Smooth muscle cell (in vitro differentiated cells): ENCODE results near the gene SNX18. TPM values are rescaled to one million over a fixed set of nuclear protein-coding genes. Genes with fewer than 3 reads are reported as not detected.
"Not testable (repeated sequence)": the region's sequence is repeated elsewhere in the genome, so short reads cannot be mapped to it uniquely, and the experiment has no call there.

Experiments
- DNase-seq: peaks from one replicate; lab custom pipeline; 2025; ENCODE audit not compliant: unreplicated experiment; lab: John Stamatoyannopoulos, UW
- H2AFZ ChIP-seq: fragments of 200-600 bp; sonication (generic); 2 replicates; pipeline ENCODE4 v1.6.0; 2016; ENCODE audit warnings: antibody characterized with exemption, low read depth, mild to moderate bottlenecking
- H3F3A ChIP-seq: fragments of 200-600 bp; sonication (generic); 2 replicates; pipeline ENCODE4 v1.6.0; 2017; ENCODE audit warnings: antibody characterized with exemption, low read depth
- H3K27ac ChIP-seq: fragments of 200-600 bp; sonication (generic); 2 replicates; pipeline ENCODE4 v1.5.1; 2016; ENCODE audit warnings: low read depth, mild to moderate bottlenecking
- H3K27me3 ChIP-seq: fragments of 200-600 bp; sonication (generic); 2 replicates; pipeline ENCODE4 v1.6.1; 2016; ENCODE audit warnings: low read depth, mild to moderate bottlenecking
- H3K36me3 ChIP-seq: fragments of 200-600 bp; sonication (generic); 2 replicates; pipeline ENCODE4 v1.5.1; 2016; ENCODE audit warnings: low read depth
- H3K4me1 ChIP-seq: fragments of 200-600 bp; sonication (generic); 2 replicates; pipeline ENCODE4 v1.5.1; 2016; ENCODE audit warnings: low read depth
- H3K4me2 ChIP-seq: fragments of 200-600 bp; sonication (generic); 2 replicates; pipeline ENCODE4 v1.6.0; 2016; ENCODE audit warnings: mild to moderate bottlenecking
- H3K4me3 ChIP-seq: fragments of 200-600 bp; sonication (generic); 2 replicates; pipeline ENCODE4 v1.5.1; 2016; ENCODE audit warnings: mild to moderate bottlenecking
- H3K79me2 ChIP-seq: fragments of 200-600 bp; sonication (generic); 2 replicates; pipeline ENCODE4 v1.6.0; 2016; ENCODE audit warnings: low read depth, mild to moderate bottlenecking
- H3K9ac ChIP-seq: fragments of 200-600 bp; sonication (generic); 2 replicates; pipeline ENCODE4 v1.6.0; 2016; ENCODE audit warnings: low read depth
- H3K9me3 ChIP-seq: fragments of 200-600 bp; sonication (generic); replicated peaks from 2 replicates; pipeline ENCODE4 v1.5.1; 2016; ENCODE audit warnings: low read depth
- H4K20me1 ChIP-seq: fragments of 200-600 bp; sonication (generic); 2 replicates; pipeline ENCODE4 v1.6.0; 2016; ENCODE audit warnings: low read depth
- CTCF ChIP-seq: fragments of 200-600 bp; sonication (generic); IDR thresholded peaks from 2 replicates; pipeline ENCODE4 v1.5.1; 2017; ENCODE audit warnings: borderline replicate concordance, mild to moderate bottlenecking, antibody characterized with exemption; ENCODE audit not compliant: insufficient read depth, poor library complexity, severe bottlenecking
- WGBS: methylation state at CpG from one replicate; pipeline ENCODE4 v1.1.7; 2016; ENCODE audit warnings: low lambda C conversion rate; 5-methylcytosine and 5-hydroxymethylcytosine counted together
- polyA plus RNA-seq: library from polyadenylated mRNA; unstranded; fragments of >200 nt; fragmentation: Nextera tagmentation; extraction: Ambion mirVana; gene quantifications from 2 replicates; pipeline ENCODE4 v1.2.1, GENCODE V29; 2016
- total RNA-seq: library from RNA; depleted of rRNA; stranded (reverse); fragments of >200 nt; gene quantifications from 2 replicates; pipeline ENCODE4 v1.2.3, GENCODE V29; 2014

Gene SNX18
- total and polyA plus RNA-seq, 2 experiments from 2014 or later: 3.5 to 16.7 TPM

DNA sequence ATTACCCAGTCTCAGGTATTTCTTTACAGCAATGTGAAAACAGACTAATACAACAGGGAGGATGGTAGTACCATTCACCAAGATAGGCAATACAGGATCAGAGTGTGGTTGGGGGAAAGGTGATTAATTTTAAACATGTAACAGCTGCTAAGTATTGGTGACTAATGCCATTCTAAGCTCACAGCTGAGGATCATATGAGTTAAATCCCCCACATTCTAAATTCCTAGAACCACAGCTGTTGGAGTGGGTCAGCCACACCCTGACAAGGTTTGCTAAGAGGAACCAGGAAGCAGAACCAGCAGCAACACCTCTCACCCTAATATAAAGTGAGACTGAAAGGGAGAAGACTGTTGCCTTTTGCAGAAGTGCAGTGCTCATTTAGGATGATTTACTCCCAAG, 37.3 kb upstream of the SNX18 start:
- Histone ChIP-seq H3K27ac (no peak overlapping the region), H3K27me3 (no peaks in the 10 kb centered on the region), H3K4me1 (no peaks in the 10 kb centered on the region), H3K79me2 (no peaks in the 10 kb centered on the region), H3K4me3 (no peak overlapping the region), H3K4me2 (no peak overlapping the region), H3K9me3 (no peaks in the 10 kb centered on the region), H3K9ac (no peak overlapping the region), H2AFZ (no peak overlapping the region), H3F3A (no peaks in the 10 kb centered on the region), H4K20me1 (no peaks in the 10 kb centered on the region), H3K36me3 (no peaks in the 10 kb centered on the region)
- DNase-seq: no peak
- no peak for TF ChIP-seq CTCF

DNA sequence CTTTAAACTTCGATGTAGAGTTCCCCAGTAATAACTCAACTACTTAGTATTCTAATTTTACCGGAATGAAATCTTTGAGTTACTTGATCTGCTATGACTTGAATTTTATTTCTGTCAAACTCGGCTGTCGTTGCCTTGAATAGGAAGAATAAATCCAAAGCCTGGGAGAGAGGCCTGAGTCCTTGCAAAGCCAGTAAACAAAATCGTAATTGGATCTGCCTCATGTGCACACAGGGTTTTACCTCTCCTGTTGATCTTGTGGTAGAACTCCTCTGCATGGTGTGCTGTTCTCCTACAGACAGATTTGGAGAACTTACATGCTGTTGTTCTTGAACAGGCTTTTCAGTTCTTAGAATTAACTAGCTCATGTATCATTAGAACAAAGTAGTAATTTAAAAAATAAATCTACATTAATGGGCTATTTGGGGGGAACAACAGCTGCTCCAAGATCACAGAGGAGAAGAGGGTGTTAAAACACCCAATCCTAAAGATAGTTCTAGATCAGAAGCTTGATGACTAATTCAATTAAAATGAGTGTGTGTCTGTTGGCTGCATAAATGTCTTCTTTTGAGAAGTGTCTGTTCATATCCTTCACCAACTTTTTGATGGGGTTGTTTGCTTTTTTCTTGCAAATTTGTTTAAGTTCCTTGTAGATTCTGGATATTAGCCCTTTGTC, 33.2 kb upstream of the SNX18 start:
- no peak for DNase-seq
- TF ChIP-seq CTCF: no peak
- no peaks in the 10 kb centered on the region for H3F3A ChIP-seq
- no peak overlapping the region for H2AFZ ChIP-seq
- no peak overlapping the region for H3K9ac ChIP-seq
- no peaks in the 10 kb centered on the region for H3K9me3 ChIP-seq
- H3K4me1 ChIP-seq: no peaks in the 10 kb centered on the region
- no peak overlapping the region for H3K4me3 ChIP-seq
- no peaks in the 10 kb centered on the region for H3K36me3 ChIP-seq
- H3K27me3 ChIP-seq: no peaks in the 10 kb centered on the region
- no peaks in the 10 kb centered on the region for H4K20me1 ChIP-seq
- no peaks in the 10 kb centered on the region for H3K79me2 ChIP-seq
- WGBS: 88% methylated on average over 5 of the region's 5 CpGs
- H3K4me2 ChIP-seq: no peak overlapping the region
- no peak overlapping the region for H3K27ac ChIP-seq

DNA sequence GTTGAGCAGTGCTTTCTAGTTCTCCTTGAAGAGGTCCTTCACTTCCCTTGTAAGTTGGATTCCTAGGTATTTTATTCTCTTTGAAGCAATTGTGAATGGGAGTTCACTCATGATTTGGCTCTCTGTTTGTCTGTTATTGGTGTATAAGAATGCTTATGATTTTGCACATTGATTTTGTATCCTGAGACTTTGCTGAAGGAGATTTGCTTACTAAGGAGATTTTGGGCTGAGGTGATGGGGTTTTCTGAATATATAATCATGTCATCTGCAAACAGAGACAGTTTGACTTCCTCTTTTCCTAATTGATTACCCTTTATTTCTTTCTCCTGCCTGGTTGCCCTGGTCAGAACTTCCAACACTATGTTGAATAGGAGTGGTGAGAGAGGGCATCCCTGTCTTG, 31.9 kb upstream of the SNX18 start:
- H3K4me1 ChIP-seq, H4K20me1 ChIP-seq, H3K4me3 ChIP-seq, H3K4me2 ChIP-seq, H3K9ac ChIP-seq, H3K27ac ChIP-seq, H3K79me2 ChIP-seq, DNase-seq, H3K36me3 ChIP-seq, H2AFZ ChIP-seq, H3K27me3 ChIP-seq, H3K9me3 ChIP-seq, H3F3A ChIP-seq: not testable (repeated sequence)

DNA sequence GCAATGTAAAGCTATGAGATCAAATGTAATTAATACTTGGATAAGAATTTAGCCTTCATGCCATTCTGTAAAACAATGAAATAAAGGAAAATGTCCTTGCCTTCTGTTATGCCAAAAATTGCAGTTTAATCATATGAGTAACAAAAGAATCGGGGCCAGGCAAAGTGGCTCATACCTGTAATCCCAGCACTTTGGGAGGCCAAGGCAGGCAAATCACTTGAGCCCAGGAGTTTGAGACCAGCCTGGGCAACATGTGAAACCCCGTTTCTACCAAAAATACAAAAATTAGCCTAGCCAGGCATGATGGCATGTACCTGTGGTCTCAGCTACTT, 27.9 kb upstream of the SNX18 start:
- H3K9me3 ChIP-seq, H3K4me3 ChIP-seq, H3F3A ChIP-seq, H3K36me3 ChIP-seq, H3K27me3 ChIP-seq, H2AFZ ChIP-seq, DNase-seq, H3K4me2 ChIP-seq, H3K27ac ChIP-seq, H4K20me1 ChIP-seq, H3K4me1 ChIP-seq, H3K9ac ChIP-seq, H3K79me2 ChIP-seq: not testable (repeated sequence)
- WGBS: 28% methylated on average over 2 of the region's 2 CpGs

DNA sequence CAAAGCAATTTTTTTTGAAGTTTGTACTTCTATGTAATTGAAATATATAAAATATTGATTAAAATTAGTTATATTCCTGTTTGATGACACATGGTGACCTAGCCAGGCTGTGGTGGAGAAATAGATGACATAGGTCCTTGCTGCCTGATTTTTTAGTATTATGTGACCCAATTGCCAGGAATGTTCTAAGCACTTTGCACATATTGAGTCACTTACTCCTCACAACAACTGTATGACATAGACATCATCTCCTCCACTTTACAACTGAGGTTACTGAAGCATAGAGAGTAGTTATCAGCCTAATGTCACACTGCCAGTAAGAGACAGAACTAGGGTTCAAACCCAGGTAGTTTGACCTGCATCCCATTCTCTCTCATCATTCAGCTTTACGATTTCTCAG, 26.2 kb upstream of the SNX18 start:
- 88% methylated on average over 1 of the region's 1 CpG for WGBS
- no peak for DNase-seq
- no peak overlapping the region for H3K4me3 ChIP-seq
- H3K4me2 ChIP-seq: no peak overlapping the region
- TF ChIP-seq CTCF: no peak
- H4K20me1 ChIP-seq: no peaks in the 10 kb centered on the region
- no peak overlapping the region for H3K9ac ChIP-seq
- H3K27ac ChIP-seq: no peak overlapping the region
- no peaks in the 10 kb centered on the region for H3K9me3 ChIP-seq
- no peak overlapping the region for H2AFZ ChIP-seq
- no peaks in the 10 kb centered on the region for H3F3A ChIP-seq
- H3K36me3 ChIP-seq: no peaks in the 10 kb centered on the region
- peaks cover 5% of the 10 kb centered on the region for H3K27me3 ChIP-seq
- no peaks in the 10 kb centered on the region for H3K79me2 ChIP-seq
- no peaks in the 10 kb centered on the region for H3K4me1 ChIP-seq
